Posterior cingulate gyrus (tissue), 11 donors: ENCODE results near the gene CDKAL1.
A peak's percentile ranks its signal among the peaks of the same experiment; 100 is the strongest.
"Not testable (repeated sequence)": the region's sequence is repeated elsewhere in the genome, so short reads cannot be mapped to it uniquely, and the experiment has no call there.

ENCODE experiments used
- DNase-seq, 10 donors: peaks; one replicate each; pipeline versions ENCODE4 v3.0.0 to v3.0.0-alpha.2; 2020 to 2021; ENCODE audit warnings: mixed read lengths in 3 of 10
- intact Hi-C: fragments of 100-400 bp; cut with DNase I; formaldehyde crosslinking; loops from one replicate; pipeline ENCODE4 v1.15.1; 2023

CDKAL1 gene

DNA sequence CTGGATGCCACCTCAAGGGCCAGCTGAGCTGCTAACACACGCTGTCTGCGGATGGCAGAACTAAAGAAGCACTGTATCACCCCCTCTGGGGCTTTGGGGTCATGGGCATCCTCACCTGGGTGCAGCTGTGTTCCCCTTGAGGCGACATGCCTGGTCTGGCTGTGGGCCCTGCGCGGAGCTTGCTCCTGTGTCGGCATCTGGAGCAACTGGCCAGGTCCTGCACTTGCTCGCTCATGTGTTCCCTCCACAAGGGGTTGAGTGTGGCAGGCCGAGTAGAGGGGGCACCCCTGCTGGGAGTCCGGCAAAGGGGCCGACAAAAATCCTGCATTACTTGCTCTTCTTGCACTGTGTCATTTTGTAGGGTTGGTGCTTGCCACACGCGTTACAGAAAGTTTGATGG, 189.0 kb downstream of the CDKAL1 start:
- peak in 2 of 10 donors; percentile 54 to 75 for DNase-seq
- intact Hi-C loops: no loop called here

DNA sequence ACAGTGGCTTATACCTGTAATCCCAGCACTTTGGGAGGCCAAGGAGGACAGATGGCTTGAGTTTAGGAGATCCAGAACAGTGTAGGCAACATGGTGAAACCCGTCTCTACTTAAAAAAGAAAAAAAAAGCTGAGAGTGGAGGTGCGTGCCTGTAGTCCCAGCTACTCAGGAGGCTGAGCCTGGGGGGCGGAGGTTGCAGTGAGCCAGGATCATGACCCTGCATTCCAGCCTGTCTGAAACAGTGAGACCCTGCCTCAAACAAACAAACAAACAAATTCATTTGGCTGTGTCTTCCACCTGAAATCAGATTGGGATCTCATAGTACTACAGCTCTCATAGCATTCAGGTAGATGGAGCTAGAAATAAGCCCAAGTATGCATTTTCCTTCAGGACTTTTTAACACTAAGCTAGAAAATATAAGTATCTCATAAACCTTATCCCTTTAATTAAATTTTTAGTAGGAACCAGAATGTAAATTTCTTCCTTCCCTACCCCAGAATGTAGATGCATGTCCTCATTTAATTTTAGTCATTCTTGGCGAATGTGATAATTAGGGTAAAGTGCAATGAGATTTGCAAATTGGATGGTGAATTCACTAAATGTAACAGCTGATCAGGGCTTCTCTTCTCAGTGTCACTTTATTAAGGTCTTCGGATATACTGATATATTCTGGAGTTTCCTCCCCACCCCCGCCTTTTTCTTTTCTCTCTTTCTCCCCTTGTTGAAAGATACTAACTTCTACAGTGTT, 190.4 kb downstream of the CDKAL1 start:
- DNase-seq: no peak
- intact Hi-C loops: no loop called here

DNA sequence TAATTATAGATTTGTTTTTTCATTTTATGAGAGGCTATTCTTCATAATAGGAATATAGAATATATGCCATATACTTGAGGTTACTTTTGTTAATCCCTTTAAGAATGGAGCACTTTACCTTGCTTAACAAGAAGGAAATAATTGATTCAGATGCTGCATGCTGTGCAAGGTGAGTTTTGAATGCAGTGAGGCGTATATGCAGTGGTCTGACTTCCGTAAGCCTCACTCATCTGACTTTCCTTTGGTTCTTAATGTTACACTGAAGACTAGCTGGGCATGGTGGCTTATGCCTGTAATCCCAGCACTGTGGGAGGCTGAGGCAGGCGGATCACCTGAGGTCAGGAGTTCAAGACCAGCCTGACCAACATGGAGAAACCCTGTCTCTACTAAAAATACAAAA, 191.0 kb downstream of the CDKAL1 start:
- DNase-seq, intact Hi-C loops: not testable (repeated sequence)

DNA sequence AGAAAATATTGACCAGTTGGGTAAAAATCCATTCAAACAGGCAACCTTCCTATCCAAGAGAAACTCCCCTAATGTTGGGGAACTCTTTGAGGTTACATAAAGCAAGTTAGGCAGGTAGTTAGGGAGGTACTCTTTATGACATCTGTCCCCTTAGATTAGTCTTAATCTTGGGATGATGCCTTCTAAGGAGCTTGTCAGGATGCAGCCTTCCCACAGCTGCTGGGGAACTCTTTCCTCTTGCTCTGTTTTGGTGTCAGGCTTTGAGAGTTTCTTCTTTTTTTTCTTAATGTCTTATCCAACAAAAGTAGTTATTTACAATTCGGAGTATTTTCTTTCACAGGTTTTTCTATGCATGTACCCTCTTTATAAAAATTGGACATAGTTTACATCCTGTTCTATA, 194.8 kb downstream of the CDKAL1 start:
- intact Hi-C loops: no loop called here
- no peak for DNase-seq

DNA sequence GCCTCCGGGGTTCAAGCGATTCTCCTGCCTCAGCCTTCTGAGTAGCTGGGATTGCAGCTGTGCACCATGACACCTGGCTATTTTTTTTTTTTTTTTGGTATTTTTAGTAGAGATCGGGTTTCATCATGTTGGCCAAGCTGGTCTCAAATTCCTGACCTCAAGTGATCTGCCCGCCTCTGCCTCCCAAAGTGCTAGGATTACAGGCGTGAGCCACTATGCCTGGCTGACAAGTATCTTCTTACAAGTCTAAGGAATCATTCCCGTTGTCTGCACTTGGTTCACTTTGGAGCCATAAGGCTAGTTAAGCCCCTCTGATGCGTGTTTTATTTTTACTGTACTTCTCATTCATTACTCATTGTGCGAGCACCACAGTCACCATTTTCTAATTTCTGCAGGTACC, 198.1 kb downstream of the CDKAL1 start:
- DNase-seq, intact Hi-C loops: not testable (repeated sequence)

DNA sequence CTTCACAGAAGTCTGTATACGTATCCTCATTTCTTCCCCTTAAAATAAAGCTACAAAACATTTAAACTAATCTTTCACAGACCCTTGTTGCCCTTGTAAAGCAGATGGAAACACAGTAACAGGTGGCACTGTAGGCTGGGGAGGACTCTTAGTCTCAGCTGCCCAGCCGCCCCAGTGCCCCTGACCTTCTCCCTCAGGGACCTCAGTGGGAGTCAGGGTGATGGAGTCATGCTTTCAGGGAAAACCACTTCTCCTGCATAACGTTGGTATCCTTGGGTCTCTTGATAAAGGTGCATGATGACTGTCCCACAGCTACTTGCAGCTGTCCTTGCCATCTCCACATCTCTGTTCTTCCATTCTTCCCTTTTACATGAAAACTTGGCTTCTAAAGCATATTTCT, 198.6 kb downstream of the CDKAL1 start:
- intact Hi-C loops: no loop called here
- DNase-seq: no peak

DNA sequence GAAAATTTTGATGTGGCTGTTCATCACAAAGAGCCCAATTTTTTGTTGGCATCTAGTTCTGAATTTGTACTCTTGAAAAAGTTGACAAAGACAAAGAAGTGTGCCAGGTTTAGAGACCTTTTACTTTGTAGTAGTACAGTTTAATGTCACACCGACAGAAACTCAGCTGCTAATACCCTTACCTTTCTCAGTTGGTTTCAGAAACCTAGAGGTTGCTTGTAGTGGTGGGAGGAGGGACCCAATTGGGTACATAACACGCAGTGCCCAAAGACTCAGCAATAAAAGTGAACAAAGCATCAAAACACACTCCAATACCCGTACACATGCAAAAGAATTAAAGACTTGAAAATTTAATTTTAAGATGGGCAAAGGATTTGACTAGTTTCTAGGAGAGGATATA, 203.7 kb downstream of the CDKAL1 start:
- intact Hi-C loops: no loop called here
- DNase-seq: no peak

DNA sequence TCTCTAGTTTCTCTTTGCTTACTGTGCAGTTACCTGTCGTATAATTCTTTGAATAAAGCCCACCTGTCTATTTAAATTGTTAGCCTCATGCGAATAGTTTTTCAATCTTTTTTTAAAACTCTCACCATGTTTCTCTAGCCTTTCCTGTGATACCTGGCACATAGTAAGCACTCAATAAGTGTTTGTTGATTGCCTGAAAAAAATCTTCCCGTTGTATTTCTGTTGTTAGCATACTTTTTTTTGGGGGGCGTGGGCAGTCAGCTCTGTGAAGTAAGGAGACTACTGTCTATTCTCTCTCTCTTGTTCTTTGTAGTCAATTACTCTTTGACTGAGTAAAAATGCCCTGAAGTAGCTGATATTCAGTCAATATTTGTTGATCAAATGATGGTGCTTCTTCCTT, 205.8 kb downstream of the CDKAL1 start:
- intact Hi-C loops: no loop called here
- no peak for DNase-seq

DNA sequence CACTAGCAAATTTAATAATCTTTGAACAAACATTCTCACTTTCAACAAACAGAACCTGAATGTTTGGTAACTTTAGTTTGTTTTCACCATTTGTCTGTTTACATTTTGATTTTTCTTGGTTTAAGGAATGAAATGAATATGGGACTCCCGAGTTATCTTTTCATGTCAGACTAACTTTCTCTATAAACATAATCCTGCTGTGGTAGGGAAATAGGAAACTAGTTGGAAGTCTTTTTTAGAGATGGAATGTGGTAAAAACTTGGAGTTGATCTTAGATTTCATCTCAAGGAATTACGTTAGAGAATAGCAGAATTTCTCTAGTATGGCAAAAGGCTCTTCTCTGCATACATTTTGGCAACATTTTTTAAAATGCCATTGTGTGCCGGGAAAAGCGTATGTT, 206.5 kb downstream of the CDKAL1 start:
- no peak for DNase-seq
- intact Hi-C loops: no loop called here

DNA sequence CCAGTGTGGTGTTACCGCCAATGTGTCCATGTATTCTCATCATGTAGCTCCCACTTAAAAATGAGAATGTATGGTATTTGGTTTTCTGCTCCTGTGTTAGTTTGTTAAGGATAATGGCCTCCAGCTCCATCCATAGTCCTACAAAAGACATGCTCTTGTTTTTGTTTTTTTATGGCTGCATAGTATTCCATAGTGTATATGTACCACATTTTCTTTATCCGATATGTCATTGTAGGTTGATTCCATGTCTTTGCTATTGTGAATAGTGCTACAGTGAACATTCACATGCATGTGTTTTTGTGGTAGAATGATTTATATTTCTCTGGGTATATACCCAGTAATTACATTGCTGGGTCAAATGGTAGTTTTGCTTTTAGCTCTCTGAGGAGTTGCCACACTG, 207.2 kb downstream of the CDKAL1 start:
- intact Hi-C loops: no loop called here
- no peak for DNase-seq

DNA sequence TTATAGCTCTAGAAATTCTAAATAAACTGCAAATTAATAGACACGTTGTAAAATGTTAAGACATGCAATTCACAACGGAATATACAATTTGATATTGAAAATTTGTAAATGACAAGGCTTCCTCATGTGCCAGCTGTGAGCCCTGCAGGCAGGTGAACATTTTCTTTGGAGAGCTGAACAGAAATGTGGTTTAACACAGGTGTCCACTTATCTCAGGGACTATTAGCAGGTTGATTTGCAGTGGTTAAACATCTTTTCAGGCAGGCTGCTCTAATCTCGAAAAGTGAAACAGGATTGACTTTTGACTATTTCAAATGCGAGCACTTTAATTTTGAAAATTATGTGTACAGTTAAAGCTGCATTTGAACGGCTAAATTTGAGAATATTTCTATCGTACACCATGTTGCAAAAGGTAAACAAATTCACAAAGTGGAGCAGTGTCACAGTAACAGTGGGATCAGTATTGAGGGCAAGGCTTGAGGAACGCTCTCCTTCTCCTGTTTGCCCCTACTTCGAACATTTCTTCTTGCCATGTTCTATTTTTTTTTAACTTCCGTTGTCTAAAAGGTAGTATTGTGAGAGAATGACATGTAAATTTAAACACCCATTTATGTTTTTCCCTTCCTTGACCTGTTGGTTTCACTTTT, 210.8 kb downstream of the CDKAL1 start:
- no peak for DNase-seq
- intact Hi-C loops: no loop called here

DNA sequence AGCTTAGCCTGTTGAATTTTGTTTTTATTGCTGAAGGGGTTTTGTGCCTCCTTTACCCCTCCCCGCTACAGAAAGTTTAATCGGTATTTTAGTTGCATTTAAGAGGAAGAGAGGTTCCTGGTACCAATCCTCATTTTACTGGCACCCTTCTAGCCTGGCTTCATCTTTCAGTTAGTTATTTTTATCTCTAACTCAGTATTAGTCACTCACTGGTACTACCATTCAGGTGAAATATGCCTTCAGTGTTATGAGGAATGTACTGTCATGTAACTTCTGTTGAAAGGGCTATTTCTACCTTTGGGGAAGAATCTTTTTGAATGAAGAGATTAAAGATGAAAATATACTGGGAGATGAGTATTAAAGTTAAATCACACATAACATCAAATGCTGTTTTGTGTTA, 211.8 kb downstream of the CDKAL1 start:
- DNase-seq: no peak
- intact Hi-C loops: no loop called here

DNA sequence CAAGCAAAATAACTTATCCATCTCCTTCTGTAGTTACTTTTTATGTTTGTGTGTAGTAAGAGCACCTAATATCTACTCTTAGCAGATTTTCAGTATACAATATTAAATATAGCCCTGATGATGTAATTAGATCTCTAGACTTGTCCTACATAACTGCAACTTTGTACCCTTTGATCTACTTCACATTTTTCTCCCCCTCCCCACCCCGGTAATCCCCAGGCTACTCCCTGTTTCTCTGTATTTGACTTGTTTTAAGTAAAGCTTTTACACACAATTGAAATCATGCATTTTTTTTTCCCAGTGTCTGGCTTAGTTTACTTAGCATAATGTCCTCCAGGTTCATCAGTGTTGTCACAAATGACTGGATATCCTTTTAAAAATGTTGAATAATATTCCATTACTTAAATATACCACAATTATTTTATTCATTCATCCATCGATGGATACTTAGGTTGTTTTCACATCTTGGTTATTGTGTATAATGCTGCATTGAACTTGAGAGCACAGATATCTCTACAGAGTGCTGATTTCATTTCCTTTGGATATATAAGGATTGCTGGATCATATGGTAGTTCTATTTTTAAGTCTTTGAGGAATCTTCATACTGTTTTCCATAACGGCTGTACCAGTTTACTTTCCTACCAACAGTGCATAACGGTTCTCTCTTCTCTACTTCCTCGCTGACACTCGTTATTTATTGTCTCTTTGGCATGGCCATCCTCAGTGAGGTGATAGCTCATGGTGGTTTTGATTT, 212.7 kb downstream of the CDKAL1 start:
- DNase-seq: no peak
- intact Hi-C loops: no loop called here

DNA sequence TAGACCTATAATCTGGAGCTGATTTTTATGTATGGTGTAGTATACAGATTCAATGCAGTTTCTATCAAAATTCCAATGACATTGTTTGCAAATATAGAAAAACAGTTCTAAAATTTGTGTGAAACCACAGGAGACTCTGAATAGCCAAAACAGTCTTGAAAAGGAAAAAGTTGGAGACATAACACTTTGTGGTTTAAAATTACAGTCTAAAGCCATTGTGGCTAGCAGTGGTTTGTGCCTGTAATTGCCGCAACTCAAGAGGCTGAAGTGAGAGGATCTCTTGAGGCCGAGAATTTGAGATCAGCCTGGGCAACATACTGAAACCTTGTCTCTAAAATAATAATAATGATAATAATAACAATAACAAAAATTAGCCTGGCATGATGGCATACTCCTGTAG, 213.7 kb downstream of the CDKAL1 start:
- no peak for DNase-seq
- intact Hi-C loops: no loop called here

DNA sequence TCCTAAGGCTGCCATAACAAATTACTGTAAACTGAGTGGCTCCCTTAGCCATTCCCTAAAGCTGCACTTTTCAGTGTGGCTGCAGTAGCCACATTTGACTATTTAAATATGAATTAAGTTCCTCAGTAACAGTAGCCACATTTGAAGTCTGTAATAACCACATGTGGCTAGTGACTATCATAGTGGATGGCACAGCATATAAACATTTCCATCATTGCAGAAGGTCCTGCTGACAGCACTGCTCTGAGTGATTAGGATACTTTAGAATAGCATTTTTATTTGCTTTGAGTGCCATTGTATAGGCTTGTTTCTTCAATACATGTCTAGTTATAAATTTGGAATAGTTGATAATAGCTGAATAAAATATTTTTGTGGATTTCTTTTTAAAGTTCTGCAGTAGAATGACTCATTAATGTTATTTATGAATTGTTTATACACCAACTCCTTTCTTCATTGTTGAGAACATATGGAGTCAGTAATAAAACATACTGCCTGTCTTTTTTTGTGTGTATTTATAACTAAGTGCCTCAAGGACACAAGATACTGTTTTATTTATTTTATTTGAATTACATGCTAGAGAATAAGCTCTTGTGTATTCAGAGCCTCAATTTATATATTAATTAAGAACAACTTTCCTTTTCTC, 217.2 kb downstream of the CDKAL1 start:
- intact Hi-C loops: no loop called here
- DNase-seq: no peak

DNA sequence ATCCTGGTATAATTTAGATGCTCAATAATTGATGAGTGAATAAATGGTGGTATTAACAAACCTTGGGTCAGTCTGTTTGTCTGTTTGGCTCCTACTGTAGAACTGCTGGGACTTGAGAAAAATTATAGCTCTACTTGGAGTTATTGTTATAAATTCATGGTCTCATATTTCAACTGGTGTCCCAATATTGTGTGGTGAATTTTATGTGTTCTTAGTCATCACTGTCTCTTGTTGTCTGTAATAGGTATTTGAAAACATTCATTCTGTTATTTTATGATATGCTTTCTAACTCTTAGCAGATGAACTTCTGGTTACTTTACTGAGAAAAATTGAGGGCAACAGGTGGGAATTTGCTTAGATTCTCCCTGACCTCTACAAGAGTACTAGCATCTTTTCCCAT, 221.4 kb downstream of the CDKAL1 start:
- DNase-seq: no peak
- intact Hi-C loops: no loop called here

DNA sequence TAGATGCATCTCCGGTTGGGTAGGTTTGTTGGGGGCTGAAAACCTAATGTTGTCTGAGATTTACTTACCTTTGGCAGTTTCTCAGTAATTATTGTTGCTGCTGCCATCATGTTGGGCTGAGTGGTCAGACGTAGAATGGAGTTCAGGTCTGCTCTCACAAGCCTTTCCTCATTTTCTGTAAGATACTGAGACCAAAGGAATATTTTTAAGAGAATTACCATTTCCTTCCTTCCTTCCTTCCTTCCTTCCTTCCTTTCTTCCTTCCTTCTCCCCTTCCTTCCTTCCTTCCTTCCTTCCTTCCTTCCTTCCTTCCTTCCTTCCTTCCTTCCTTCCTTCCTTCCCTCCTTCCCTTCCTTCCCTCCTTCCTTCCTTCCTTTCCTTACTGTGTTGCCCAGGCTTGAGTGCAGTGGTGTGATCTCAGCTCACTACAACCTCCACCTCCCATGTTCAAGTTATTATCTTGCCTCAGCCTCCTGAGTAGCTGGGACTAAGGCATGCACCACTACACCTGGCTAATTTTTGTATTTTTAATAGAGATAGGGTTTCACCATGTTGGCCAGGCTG, 222.4 kb downstream of the CDKAL1 start:
- intact Hi-C loops: not testable (repeated sequence)

DNA sequence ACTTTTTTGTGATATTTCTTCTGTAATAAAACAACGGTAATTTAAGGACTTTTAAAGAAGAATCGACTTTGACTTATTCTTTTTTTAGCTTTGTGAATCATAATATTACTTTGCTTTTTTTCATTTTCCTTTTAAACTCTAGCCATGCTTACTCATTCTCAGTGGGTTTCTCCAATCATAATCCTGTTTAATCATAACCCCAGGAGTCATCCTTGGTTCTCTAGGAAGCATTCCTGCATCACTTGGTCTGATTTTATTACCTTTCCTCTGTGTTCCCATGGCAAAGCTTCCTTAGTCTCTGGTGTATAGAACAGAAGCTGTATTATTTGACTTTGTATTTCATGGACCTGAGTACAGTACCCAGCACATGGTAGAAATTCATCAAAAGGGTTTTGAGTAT, 223.5 kb downstream of the CDKAL1 start:
- no peak for DNase-seq
- intact Hi-C loops: no loop called here

More for the DNA sequence above, 222.4 kb downstream of the CDKAL1 start:
- not testable (repeated sequence) for DNase-seq

DNA sequence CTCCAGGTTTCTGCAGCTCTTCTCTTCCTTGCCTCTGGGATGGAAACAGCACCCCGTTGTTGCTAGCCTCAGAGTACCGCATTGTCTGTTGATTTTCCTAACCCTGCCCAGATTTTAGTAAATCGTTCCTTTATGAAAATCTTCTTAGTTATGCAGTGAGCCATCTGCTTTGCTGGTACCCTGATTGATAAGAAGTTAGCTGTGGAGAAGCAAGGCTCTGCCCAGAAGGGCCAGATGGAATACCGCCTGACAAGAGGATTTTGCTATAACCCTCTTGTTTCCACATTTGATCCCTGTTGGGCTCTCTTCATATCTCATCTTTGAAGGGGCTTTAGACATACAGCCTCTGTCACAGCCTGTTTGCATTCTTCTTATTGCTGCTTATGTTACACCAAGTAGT, 229.0 kb downstream of the CDKAL1 start:
- DNase-seq: no peak
- intact Hi-C loops: no loop called here

DNA sequence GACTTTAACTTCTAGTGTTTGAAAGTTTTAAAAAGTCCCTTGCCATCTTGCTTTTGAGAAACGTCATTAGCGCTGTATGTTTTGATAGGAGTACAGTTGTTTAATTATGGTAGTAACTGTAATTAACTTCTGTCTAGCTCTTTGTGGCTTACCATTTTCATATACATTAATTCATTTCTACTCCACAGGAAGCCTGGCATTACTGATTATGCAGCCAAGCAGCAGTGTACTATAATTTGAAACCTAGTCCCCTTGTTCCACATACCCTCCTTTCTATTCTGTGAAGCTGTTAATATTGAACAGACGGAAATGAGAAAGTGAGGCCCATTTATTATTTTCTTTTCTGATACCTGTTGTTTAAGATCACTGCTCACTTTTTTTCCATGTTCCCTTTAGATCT, 235.4 kb downstream of the CDKAL1 start:
- no peak for DNase-seq
- intact Hi-C loops: no loop called here

DNA sequence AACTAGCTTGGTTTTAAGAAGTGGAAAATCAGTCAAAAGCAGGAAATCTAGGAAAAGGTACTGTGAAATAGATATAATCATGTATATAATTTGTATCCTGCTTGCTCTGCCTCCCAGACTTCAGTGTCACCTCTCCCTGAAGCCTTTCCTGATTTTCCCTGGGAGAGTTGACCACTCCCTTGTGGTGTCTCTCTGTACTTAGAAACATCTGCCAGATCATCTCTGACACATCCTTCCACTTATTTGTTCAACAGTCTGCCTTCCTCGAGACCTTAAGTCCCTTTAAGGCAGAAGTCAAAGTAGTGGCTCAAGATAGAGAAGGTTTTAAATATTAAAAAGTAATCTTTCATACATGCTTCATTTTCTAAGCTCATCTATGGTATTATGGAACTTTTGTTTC, 236.5 kb downstream of the CDKAL1 start:
- no peak for DNase-seq
- intact Hi-C loops: no loop called here
